HG03108 (cell line): Measurements from ENCODE around the gene MPV17L.
"Not testable (repeated sequence)": the region's sequence is repeated elsewhere in the genome, so short reads cannot be mapped to it uniquely, and the experiment has no call there.

ENCODE experiments used
- ATAC-seq: cut with Tn5 transposase; IDR thresholded peaks from one replicate; pipeline ENCODE4 v1.9.1; 2021; ENCODE audit warnings: moderate library complexity; ENCODE audit not compliant: unreplicated experiment

The MPV17L gene

GRCh38 chr16:15395631-15396508, at the start of gene MPV17L:
MPV17L (plus strand) TSS chr16:15395754; CDS start chr16:15395898, 144 bp downstream.
- not testable (repeated sequence) for ATAC-seq

GRCh38 chr16:15348721-15349120, 46.8 kb upstream of the MPV17L start:
- not testable (repeated sequence) for ATAC-seq

GRCh38 chr16:15351251-15351650, 44.3 kb upstream of the MPV17L start:
- not testable (repeated sequence) for ATAC-seq

- not testable (repeated sequence) for ATAC-seq
Measured at GRCh38 chr16:15351745-15352144, 43.8 kb upstream of the MPV17L start.

GRCh38 chr16:15352852-15353251, 42.7 kb upstream of the MPV17L start:
- not testable (repeated sequence) for ATAC-seq

- not testable (repeated sequence) for ATAC-seq
Measured at GRCh38 chr16:15354846-15355245, 40.7 kb upstream of the MPV17L start.

DNA sequence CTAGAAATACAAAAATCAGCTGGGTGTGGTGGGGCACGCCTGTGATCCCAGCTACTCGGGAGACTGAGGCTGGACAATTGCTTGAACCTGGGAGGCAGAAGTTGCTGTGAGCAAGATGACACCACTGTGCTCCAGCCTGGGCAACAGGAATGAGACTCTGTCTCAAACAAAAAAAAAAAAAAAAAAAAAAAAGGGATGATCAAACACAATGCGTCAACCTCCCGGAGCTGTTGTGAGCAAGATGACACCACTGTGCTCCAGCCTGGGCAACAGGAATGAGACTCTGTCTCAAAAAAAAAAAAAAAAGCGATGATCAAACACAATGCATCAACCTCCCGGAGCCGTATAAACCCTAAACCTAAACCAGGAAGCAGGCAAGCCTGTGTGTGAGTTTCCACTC, 38.1 kb upstream of the MPV17L start:
- not testable (repeated sequence) for ATAC-seq

DNA sequence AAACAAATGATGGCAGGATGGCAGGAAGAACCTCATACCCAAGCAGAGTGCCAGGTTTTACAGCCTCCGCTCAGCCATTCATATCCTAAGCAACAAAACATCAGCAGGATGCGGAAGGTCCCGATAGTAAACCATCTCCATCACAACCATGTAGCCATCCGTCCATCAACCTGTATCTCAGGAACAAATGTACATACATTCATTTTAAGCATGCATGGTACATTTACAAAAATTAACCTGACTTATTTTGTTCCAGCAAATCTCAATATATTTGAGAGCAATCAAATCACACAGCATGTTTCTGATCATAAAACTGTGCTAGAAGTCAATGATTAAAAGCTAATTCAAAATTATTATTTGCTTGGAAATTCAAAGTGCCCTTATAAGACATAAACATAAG, 17.4 kb upstream of the MPV17L start, which contains the start of gene NPIPA5:
Gene NPIPA5, minus strand, starts transcription at position 101 of the 400 bp plus-strand sequence. Its CDS starts 0 bp downstream, at position 101.
- ATAC-seq: not testable (repeated sequence)

DNA sequence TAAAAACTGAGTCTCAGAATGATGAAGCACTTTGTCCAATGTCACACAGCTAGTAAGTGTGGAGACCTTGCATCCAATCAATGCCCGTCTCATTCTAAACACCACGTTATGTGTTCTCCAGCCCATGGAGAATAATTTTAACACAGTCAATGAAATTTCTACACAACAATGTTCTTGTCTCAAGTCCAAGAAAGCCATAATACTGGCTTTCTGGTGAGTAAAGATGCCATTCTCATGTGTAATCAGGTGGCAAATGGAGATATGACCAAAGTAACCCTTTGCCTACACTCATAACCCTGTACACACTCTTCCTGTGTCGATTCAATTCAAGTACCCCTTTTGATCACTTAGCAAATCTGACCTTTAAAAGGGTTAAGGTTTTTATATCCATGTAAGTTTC, 12.7 kb upstream of the MPV17L start:
- ATAC-seq: not testable (repeated sequence)

GRCh38 chr16:15388060-15388459, 7.5 kb upstream of the MPV17L start:
- not testable (repeated sequence) for ATAC-seq

- ATAC-seq: not testable (repeated sequence)
Measured at GRCh38 chr16:15389916-15390315, 5.6 kb upstream of the MPV17L start.

DNA sequence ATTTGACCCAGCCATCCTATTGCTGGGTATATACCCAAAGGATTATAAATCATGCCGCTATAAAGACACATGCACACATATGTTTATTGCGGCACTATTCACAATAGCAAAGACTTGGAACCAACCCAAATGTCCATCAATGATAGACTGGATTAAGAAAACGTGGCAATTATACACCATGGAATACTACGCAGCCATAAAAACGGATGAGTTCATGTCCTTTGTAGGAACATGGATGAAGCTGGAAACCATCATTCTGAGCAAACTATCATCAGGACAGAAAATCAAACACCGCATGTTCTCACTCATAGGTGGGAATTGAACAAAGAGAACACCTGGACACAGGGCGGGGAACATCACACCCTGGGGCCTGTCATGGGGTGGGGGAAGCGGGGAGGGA, 2.5 kb upstream of the MPV17L start:
- ATAC-seq: not testable (repeated sequence)

DNA sequence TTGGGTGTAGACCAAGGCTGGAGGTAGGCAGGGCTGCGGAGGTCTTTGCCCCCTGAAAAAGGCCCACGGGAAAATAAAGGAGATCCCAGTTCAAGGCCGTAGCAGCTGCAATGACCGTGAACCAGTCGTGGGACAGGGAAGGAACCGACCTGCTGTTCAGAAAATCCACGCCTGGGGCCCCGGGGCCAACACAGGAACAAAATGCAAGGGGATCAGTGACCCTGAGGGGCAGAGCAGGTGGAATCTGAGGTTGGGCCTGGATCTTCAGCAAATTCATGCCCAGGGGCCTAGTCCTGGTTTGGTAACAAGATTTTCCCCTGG, 915 bp downstream of the MPV17L start:
- ATAC-seq: not testable (repeated sequence)

DNA sequence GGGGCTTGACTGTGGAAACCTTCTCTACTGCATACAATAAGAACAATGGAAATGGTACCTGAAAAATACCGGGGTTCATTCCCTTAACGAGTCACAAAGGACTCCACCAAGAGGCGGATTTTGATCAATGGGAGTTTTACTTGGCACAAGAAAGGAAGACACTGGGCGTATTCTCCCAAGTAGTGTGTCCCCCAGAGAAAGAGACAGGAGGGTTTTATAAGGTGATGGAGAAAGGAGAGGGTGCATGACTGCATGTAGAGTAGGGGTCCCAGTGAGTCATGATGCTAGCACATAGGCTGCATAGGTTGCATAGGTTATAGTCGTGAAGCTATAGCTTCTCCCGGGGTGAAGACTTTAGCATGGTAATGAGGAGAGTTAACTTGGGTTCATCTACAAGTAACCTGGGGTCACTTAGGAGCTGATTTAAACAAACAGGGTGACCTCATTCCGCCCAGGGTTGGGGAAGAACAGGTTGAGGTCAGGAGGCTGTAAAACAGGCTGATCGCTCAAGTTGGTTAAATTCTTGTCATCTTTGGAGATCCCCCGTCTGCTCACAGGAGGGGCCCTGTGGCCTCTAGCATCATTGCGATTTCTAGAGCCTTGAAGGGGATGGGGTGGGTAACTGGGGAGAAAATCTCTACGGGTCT, 1.5 kb downstream of the MPV17L start:
- ATAC-seq: no peak

DNA sequence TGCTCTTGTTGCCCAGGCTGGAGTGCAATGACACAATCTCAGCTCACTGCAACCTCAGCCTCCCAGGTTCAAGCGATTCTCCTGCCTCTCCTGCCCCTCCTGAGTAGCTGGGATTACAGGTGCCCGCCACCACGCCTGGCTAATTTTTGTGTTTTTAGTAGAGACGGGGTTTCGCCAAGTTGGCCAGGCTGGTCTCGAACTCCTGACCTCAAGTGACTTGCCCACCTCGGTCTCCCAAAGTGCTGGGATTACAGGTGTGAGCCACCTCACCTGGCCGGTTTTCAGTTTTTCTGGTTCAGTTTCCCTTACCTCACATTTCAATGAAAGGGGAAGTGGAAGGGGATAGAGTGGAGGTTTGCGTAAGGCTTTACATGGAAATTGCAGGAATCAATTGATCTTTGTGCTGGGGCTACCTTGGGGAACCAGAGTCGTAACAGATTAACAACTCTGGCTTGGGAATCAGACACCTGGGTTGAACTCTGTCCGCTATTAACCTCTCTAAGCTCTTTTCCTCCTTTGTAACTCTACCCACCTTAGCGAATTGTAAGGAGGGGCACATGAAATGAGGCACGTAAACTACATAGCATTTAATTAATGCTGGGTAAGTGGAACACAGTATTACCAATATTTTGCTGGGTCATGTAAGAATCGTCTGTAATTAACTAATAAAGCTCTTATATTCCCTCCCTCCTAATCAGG, 3.2 kb downstream of the MPV17L start:
- no peak for ATAC-seq

- no peak for ATAC-seq
Measured at GRCh38 chr16:15399317-15399716, 3.8 kb downstream of the MPV17L start.

GRCh38 chr16:15400314-15400713, 4.8 kb downstream of the MPV17L start:
- not testable (repeated sequence) for ATAC-seq

GRCh38 chr16:15401972-15402371, 6.4 kb downstream of the MPV17L start:
- no peak for ATAC-seq

GRCh38 chr16:15403392-15403995, 7.9 kb downstream of the MPV17L start:
- ATAC-seq: no peak

GRCh38 chr16:15404091-15404490, 8.5 kb downstream of the MPV17L start:
- ATAC-seq: not testable (repeated sequence)

DNA sequence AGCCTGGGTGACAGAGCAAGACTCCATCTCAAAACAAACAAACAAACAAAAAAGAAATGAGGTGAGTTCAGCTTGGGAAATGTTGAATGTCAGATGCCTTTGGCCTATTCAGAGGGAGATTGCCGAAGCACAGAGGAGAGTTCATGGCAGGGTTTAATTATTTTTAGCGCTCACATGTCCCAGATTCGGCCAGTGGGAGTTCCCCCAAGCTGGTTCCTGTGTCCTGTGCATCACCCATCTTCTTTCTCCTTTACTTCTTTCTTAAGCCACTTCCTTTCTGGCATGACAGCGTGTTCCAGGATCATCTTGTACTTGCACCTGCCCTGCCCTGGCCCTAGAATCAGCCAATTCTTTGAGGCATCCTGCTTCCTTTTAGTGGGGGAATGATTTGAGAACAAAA, 9.2 kb downstream of the MPV17L start:
- ATAC-seq: no peak
